H1 (cell line): Measurements from ENCODE around the gene SLC7A5. TPM values are rescaled to one million over a fixed set of nuclear protein-coding genes. Genes with fewer than 3 reads are reported as not detected.

Source experiments
- BACH1 ChIP-seq: IDR thresholded peaks from 2 replicates; pipeline ENCODE4 v1.6.1; 2012; ENCODE audit warnings: low read length, improper control_type of control experiment
- BCL11A ChIP-seq, 2 experiments: IDR thresholded peaks; one replicate each; pipeline ENCODE4 v1.6.1; 2011; ENCODE audit warnings: low read depth in 2 of 2, low read length in 2 of 2, mild to moderate bottlenecking in 2 of 2
- CBX5 ChIP-seq: fragments of 300-800, 300-1000 bp; sonication (generic); IDR thresholded peaks from 2 replicates; pipeline ENCODE4 v1.7.1; 2016; ENCODE audit warnings: antibody characterized with exemption, low read length, low read depth
- EGR1 ChIP-seq: IDR thresholded peaks from 2 replicates; pipeline ENCODE4 v1.6.1; 2011; ENCODE audit warnings: low read depth, low read length, borderline replicate concordance
- HDAC2 ChIP-seq, 2 experiments: fragments of 300-600 bp in 1 of 2; sonication (generic) in 1 of 2; IDR thresholded peaks; 2 replicates each; pipeline ENCODE4 v1.6.1; 2011 to 2012; ENCODE audit warnings: low read depth in 2 of 2, low read length in 2 of 2, mild to moderate bottlenecking in 2 of 2, moderate library complexity in 2 of 2, borderline replicate concordance in 1 of 2, inconsistent platforms in 1 of 2
- KDM1A ChIP-seq: fragments of 200-600, 300-600 bp; sonication (generic); IDR thresholded peaks from 2 replicates; pipeline ENCODE4 v1.7.1; 2016; ENCODE audit warnings: mild to moderate bottlenecking, low read length, borderline replicate concordance
- KDM5A ChIP-seq: fragments of 200-600 bp; IDR thresholded peaks from 2 replicates; pipeline ENCODE4 v1.7.1; 2012; ENCODE audit warnings: mild to moderate bottlenecking, low read length, inconsistent platforms, mixed read lengths
- MAFK ChIP-seq: IDR thresholded peaks from 2 replicates; pipeline ENCODE4 v1.6.1; 2012; ENCODE audit warnings: low read depth, mild to moderate bottlenecking, improper control_type of control experiment, low read length
- RAD21 ChIP-seq, 2 experiments: IDR thresholded peaks in 1 of 2; conservative IDR thresholded peaks in 1 of 2; 2 replicates each; pipeline ENCODE4 v1.6.1; 2011; ENCODE audit warnings: low read depth in 2 of 2, low read length in 2 of 2, improper control_type of control experiment in 1 of 2, inconsistent platforms in 1 of 2, mild to moderate bottlenecking in 1 of 2, moderate library complexity in 1 of 2
- SAP30 ChIP-seq: fragments of 300-600 bp; sonication (generic); IDR thresholded peaks from 2 replicates; pipeline ENCODE4 v1.7.1; 2012; ENCODE audit warnings: low read length, moderate library complexity, mild to moderate bottlenecking, inconsistent platforms; ENCODE audit not compliant: insufficient read depth, insufficient replicate concordance
- SP2 ChIP-seq: IDR thresholded peaks from 2 replicates; pipeline ENCODE4 v1.6.1; 2012; ENCODE audit warnings: mild to moderate bottlenecking, low read length, inconsistent platforms
- polyA plus RNA-seq, 7 experiments: library from polyadenylated mRNA; depleted of rRNA in 3 of 7; stranded (reverse) in 5 of 7; unstranded in 2 of 7; fragments of >200 nt in 5 of 7; fragments of 200-250 nt in 2 of 7; gene quantifications; 1 replicate in 5 of 7; 2 replicates in 1 of 7; 4 replicates in 1 of 7; pipeline versions ENCODE4 v1.2.1 to v1.2.3, GENCODE V29; 2011 to 2013; ENCODE audit warnings: missing spikeins in 2 of 7, mixed read lengths in 2 of 7
- total RNA-seq: library from RNA; stranded (reverse); fragmentation: NEBNext Ultra II Directional; extraction: Animal tissue kit (Norgen Biotek cat#: 25700); gene quantifications from 2 replicates; pipeline ENCODE4 v1.2.1, GENCODE V29; 2021
- TF ChIP-seq, protein P1 (sequence below): fragments of 300-600 bp; sonication (generic); IDR thresholded peaks from 2 replicates; pipeline ENCODE4 v1.7.1; 2012; ENCODE audit warnings: low read length, moderate library complexity, mild to moderate bottlenecking, inconsistent platforms; ENCODE audit not compliant: insufficient replicate concordance

The SLC7A5 gene
- total and polyA plus RNA-seq, 2 of the 8 experiments (the other 6 are each of a cell fraction or from before 2014, with no cell fraction given) = 68.2 to 341 TPM

GRCh38 chr16:87819282-87819681, 50.0 kb downstream of the SLC7A5 start (continued):
- TF ChIP-seq, protein P1, sequence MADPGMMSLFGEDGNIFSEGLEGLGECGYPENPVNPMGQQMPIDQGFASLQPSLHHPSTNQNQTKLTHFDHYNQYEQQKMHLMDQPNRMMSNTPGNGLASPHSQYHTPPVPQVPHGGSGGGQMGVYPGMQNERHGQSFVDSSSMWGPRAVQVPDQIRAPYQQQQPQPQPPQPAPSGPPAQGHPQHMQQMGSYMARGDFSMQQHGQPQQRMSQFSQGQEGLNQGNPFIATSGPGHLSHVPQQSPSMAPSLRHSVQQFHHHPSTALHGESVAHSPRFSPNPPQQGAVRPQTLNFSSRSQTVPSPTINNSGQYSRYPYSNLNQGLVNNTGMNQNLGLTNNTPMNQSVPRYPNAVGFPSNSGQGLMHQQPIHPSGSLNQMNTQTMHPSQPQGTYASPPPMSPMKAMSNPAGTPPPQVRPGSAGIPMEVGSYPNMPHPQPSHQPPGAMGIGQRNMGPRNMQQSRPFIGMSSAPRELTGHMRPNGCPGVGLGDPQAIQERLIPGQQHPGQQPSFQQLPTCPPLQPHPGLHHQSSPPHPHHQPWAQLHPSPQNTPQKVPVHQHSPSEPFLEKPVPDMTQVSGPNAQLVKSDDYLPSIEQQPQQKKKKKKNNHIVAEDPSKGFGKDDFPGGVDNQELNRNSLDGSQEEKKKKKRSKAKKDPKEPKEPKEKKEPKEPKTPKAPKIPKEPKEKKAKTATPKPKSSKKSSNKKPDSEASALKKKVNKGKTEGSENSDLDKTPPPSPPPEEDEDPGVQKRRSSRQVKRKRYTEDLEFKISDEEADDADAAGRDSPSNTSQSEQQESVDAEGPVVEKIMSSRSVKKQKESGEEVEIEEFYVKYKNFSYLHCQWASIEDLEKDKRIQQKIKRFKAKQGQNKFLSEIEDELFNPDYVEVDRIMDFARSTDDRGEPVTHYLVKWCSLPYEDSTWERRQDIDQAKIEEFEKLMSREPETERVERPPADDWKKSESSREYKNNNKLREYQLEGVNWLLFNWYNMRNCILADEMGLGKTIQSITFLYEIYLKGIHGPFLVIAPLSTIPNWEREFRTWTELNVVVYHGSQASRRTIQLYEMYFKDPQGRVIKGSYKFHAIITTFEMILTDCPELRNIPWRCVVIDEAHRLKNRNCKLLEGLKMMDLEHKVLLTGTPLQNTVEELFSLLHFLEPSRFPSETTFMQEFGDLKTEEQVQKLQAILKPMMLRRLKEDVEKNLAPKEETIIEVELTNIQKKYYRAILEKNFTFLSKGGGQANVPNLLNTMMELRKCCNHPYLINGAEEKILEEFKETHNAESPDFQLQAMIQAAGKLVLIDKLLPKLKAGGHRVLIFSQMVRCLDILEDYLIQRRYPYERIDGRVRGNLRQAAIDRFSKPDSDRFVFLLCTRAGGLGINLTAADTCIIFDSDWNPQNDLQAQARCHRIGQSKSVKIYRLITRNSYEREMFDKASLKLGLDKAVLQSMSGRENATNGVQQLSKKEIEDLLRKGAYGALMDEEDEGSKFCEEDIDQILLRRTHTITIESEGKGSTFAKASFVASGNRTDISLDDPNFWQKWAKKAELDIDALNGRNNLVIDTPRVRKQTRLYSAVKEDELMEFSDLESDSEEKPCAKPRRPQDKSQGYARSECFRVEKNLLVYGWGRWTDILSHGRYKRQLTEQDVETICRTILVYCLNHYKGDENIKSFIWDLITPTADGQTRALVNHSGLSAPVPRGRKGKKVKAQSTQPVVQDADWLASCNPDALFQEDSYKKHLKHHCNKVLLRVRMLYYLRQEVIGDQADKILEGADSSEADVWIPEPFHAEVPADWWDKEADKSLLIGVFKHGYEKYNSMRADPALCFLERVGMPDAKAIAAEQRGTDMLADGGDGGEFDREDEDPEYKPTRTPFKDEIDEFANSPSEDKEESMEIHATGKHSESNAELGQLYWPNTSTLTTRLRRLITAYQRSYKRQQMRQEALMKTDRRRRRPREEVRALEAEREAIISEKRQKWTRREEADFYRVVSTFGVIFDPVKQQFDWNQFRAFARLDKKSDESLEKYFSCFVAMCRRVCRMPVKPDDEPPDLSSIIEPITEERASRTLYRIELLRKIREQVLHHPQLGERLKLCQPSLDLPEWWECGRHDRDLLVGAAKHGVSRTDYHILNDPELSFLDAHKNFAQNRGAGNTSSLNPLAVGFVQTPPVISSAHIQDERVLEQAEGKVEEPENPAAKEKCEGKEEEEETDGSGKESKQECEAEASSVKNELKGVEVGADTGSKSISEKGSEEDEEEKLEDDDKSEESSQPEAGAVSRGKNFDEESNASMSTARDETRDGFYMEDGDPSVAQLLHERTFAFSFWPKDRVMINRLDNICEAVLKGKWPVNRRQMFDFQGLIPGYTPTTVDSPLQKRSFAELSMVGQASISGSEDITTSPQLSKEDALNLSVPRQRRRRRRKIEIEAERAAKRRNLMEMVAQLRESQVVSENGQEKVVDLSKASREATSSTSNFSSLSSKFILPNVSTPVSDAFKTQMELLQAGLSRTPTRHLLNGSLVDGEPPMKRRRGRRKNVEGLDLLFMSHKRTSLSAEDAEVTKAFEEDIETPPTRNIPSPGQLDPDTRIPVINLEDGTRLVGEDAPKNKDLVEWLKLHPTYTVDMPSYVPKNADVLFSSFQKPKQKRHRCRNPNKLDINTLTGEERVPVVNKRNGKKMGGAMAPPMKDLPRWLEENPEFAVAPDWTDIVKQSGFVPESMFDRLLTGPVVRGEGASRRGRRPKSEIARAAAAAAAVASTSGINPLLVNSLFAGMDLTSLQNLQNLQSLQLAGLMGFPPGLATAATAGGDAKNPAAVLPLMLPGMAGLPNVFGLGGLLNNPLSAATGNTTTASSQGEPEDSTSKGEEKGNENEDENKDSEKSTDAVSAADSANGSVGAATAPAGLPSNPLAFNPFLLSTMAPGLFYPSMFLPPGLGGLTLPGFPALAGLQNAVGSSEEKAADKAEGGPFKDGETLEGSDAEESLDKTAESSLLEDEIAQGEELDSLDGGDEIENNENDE = no peak
- TF ChIP-seq HDAC2 (IDR thresholded peaks at IDR 0.05; ENCODE audit: borderline replicate concordance in 1 of 2, low read depth in 2 of 2, low read length in 2 of 2) (no peak), KDM5A (no peak), KDM1A (no peak), CBX5 (no peak), BCL11A (IDR thresholded peaks at IDR 0.05; ENCODE audit: low read depth in 2 of 2, low read length in 2 of 2) (no peak), SAP30 (no peak), SP2 (no peak), BACH1 (no peak), MAFK (no peak), EGR1 (no peak), RAD21 (IDR thresholded peaks at IDR 0.05 in 1 of 2, conservative IDR thresholded peaks at IDR 0.05 in 1 of 2; ENCODE audit: low read depth in 2 of 2, low read length in 2 of 2) (no peak)
